Measurements from ENCODE around the gene CD247. TPM values are rescaled to one million over a fixed set of nuclear protein-coding genes. Genes with fewer than 3 reads are reported as not detected.

CD247 gene
- total and polyA plus RNA-seq, 2 experiments from 2014 or later, result not detected

GRCh38 chr1:167438171-167439138 lies 79.9 kb downstream of the CD247 start:
- no peaks in the 10 kb centered on the region; the same call in 1 of the 2 replicates for H3K27me3 ChIP-seq (replicated peaks; ENCODE audit: insufficient read depth)
- no peak overlapping the region for H2AFZ ChIP-seq
- no peak overlapping the region for H3K9ac ChIP-seq
- DNase-seq, result no peak
- in situ Hi-C loops (cut with MboI), result no loop called here
- H3K36me3 ChIP-seq (ENCODE audit: low read depth), result no peaks in the 10 kb centered on the region
- no peaks in the 10 kb centered on the region for H3K79me2 ChIP-seq (ENCODE audit: insufficient read depth)
- WGBS, 2 experiments (ENCODE audit: low coverage in 1 of 2, low lambda C conversion rate in 2 of 2, missing lambda C conversion rate in 2 of 2), result 73 to 77% methylated on average over 16 to 17 of the region's 17 CpGs
- H3K9me2 ChIP-seq (ENCODE audit: insufficient read depth), result no peaks in the 10 kb centered on the region
- H3F3A ChIP-seq (ENCODE audit: insufficient read depth), result no peaks in the 10 kb centered on the region
- no peaks in the 10 kb centered on the region for H3K4me1 ChIP-seq (ENCODE audit: insufficient read depth)
- TF ChIP-seq EZH2 (IDR thresholded peaks at IDR 0.05; ENCODE audit: insufficient read depth, poor library complexity, severe bottlenecking), result no peak
- TF ChIP-seq EZH2phosphoT487 (IDR thresholded peaks at IDR 0.05; ENCODE audit: insufficient read depth, low read depth), result no peak
- peak overlapping the region; percentile 62 for H3K4me2 ChIP-seq (ENCODE audit: unreplicated experiment)
- H3K4me3 ChIP-seq, result peak overlapping the region; percentile 58
- H4K20me1 ChIP-seq (ENCODE audit: insufficient read depth), result no peaks in the 10 kb centered on the region
- H3K9me3 ChIP-seq (ENCODE audit: low read depth), result no peaks in the 10 kb centered on the region
- H3K27ac ChIP-seq, result no peak overlapping the region

- TF ChIP-seq EZH2 (IDR thresholded peaks at IDR 0.05; ENCODE audit: insufficient read depth, poor library complexity, severe bottlenecking), result no peak
- TF ChIP-seq EZH2phosphoT487 (IDR thresholded peaks at IDR 0.05; ENCODE audit: insufficient read depth, low read depth), result no peak
- H3K36me3 ChIP-seq (ENCODE audit: low read depth), result no peaks in the 10 kb centered on the region
- H3K9me2 ChIP-seq (ENCODE audit: insufficient read depth), result no peaks in the 10 kb centered on the region
- no peak for DNase-seq
- H3K79me2 ChIP-seq (ENCODE audit: insufficient read depth), result no peaks in the 10 kb centered on the region
- no peak overlapping the region for H3K27ac ChIP-seq
- no peaks in the 10 kb centered on the region; the same call in 1 of the 2 replicates for H3K27me3 ChIP-seq (replicated peaks; ENCODE audit: insufficient read depth)
- H3K9me3 ChIP-seq (ENCODE audit: low read depth), result no peaks in the 10 kb centered on the region
- no peak overlapping the region for H3K9ac ChIP-seq
- H4K20me1 ChIP-seq (ENCODE audit: insufficient read depth), result no peaks in the 10 kb centered on the region
- H2AFZ ChIP-seq, result no peak overlapping the region
- no peaks in the 10 kb centered on the region for H3F3A ChIP-seq (ENCODE audit: insufficient read depth)
- H3K4me2 ChIP-seq (ENCODE audit: unreplicated experiment), result no peak overlapping the region
- in situ Hi-C loops (cut with MboI), result no loop called here
- 74 to 76% methylated on average over 4 of the region's 4 CpGs for WGBS, 2 experiments (ENCODE audit: low coverage in 1 of 2, low lambda C conversion rate in 2 of 2, missing lambda C conversion rate in 2 of 2)
- H3K4me3 ChIP-seq, result no peak overlapping the region
- H3K4me1 ChIP-seq (ENCODE audit: insufficient read depth), result no peaks in the 10 kb centered on the region
Measured at GRCh38 chr1:167435484-167435883, 82.8 kb downstream of the CD247 start.

GRCh38 chr1:167434306-167434705 lies 84.0 kb downstream of the CD247 start:
- in situ Hi-C loops (cut with MboI), result no loop called here
- Histone ChIP-seq H3K4me3 (no peak overlapping the region), H3K4me1 (ENCODE audit: insufficient read depth) (no peaks in the 10 kb centered on the region), H3F3A (ENCODE audit: insufficient read depth) (no peaks in the 10 kb centered on the region), H3K9me2 (ENCODE audit: insufficient read depth) (no peaks in the 10 kb centered on the region), H4K20me1 (ENCODE audit: insufficient read depth) (no peaks in the 10 kb centered on the region), H3K9me3 (ENCODE audit: low read depth) (no peaks in the 10 kb centered on the region), H3K9ac (no peak overlapping the region), H2AFZ (no peak overlapping the region), H3K27ac (no peak overlapping the region), H3K79me2 (ENCODE audit: insufficient read depth) (no peaks in the 10 kb centered on the region), H3K27me3 (replicated peaks; ENCODE audit: insufficient read depth) (no peaks in the 10 kb centered on the region; the same call in 1 of the 2 replicates), H3K36me3 (ENCODE audit: low read depth) (no peaks in the 10 kb centered on the region), H3K4me2 (ENCODE audit: unreplicated experiment) (no peak overlapping the region)
- DNase-seq, result no peak
- WGBS, 2 experiments (ENCODE audit: low coverage in 1 of 2, low lambda C conversion rate in 2 of 2, missing lambda C conversion rate in 2 of 2), result 41 to 48% methylated on average over 6 of the region's 6 CpGs
- TF ChIP-seq EZH2phosphoT487 (IDR thresholded peaks at IDR 0.05; ENCODE audit: insufficient read depth, low read depth) (no peak), EZH2 (IDR thresholded peaks at IDR 0.05; ENCODE audit: insufficient read depth, poor library complexity, severe bottlenecking) (no peak)

- in situ Hi-C loops (cut with MboI), result no loop called here
- DNase-seq, result no peak
- Histone ChIP-seq H3K9me2 (ENCODE audit: insufficient read depth) (no peaks in the 10 kb centered on the region), H3K27ac (no peak overlapping the region), H3K4me1 (ENCODE audit: insufficient read depth) (no peaks in the 10 kb centered on the region), H3F3A (ENCODE audit: insufficient read depth) (no peaks in the 10 kb centered on the region), H3K9ac (no peak overlapping the region), H3K9me3 (ENCODE audit: low read depth) (no peaks in the 10 kb centered on the region), H3K4me2 (ENCODE audit: unreplicated experiment) (no peak overlapping the region), H3K36me3 (ENCODE audit: low read depth) (no peaks in the 10 kb centered on the region), H2AFZ (no peak overlapping the region), H4K20me1 (ENCODE audit: insufficient read depth) (no peaks in the 10 kb centered on the region), H3K27me3 (replicated peaks; ENCODE audit: insufficient read depth) (no peaks in the 10 kb centered on the region), H3K4me3 (no peak overlapping the region), H3K79me2 (ENCODE audit: insufficient read depth) (no peaks in the 10 kb centered on the region)
- TF ChIP-seq EZH2 (IDR thresholded peaks at IDR 0.05; ENCODE audit: insufficient read depth, poor library complexity, severe bottlenecking) (no peak), EZH2phosphoT487 (IDR thresholded peaks at IDR 0.05; ENCODE audit: insufficient read depth, low read depth) (no peak)
- 75 to 82% methylated on average over 6 of the region's 6 CpGs for WGBS, 2 experiments (ENCODE audit: low coverage in 1 of 2, low lambda C conversion rate in 2 of 2, missing lambda C conversion rate in 2 of 2)
Measured at GRCh38 chr1:167433884-167434283, 84.4 kb downstream of the CD247 start.

Measured in GM23248 (cell line).